Fibroblast of villous mesenchyme (primary cell): ENCODE measurements around the gene RAPGEF1. TPM values are rescaled to one million over a fixed set of nuclear protein-coding genes. Genes with fewer than 3 reads are reported as not detected.

ENCODE experiments used
- DNase-seq: peaks from one replicate; pipeline ENCODE4 v3.0.0-alpha.2; 2010; ENCODE audit warnings: low read depth
- H3K4me3 ChIP-seq: 2 replicates; pipeline ENCODE4 v1.5.1; 2011; ENCODE audit warnings: low read depth, mild to moderate bottlenecking, low read length
- CTCF ChIP-seq: IDR thresholded peaks from 2 replicates; pipeline ENCODE4 v1.5.1; 2012; ENCODE audit warnings: low read depth, mild to moderate bottlenecking, low read length; ENCODE audit not compliant: insufficient read depth
- total RNA-seq: library from RNA; depleted of rRNA; stranded (reverse); fragments of >200 nt; gene quantifications from 2 replicates; pipeline ENCODE4 v1.2.3, GENCODE V29; 2012

RAPGEF1 gene
- total RNA-seq, 1 donor = 22.9 TPM

- TF ChIP-seq CTCF = no peak
- H3K4me3 ChIP-seq = no peak overlapping the region
- DNase-seq = no peak
These were observed 112.0 kb downstream of the RAPGEF1 start for GRCh38 chr9:131627648-131628458.

GRCh38 chr9:131627326-131627647, 112.6 kb downstream of the RAPGEF1 start:
- no peak overlapping the region for H3K4me3 ChIP-seq
- no peak for TF ChIP-seq CTCF
- no peak for DNase-seq

- no peak overlapping the region for H3K4me3 ChIP-seq
- DNase-seq = no peak
- TF ChIP-seq CTCF = no peak
These were observed 113.8 kb downstream of the RAPGEF1 start for GRCh38 chr9:131625790-131626670.

GRCh38 chr9:131625508-131625787, 114.4 kb downstream of the RAPGEF1 start:
- TF ChIP-seq CTCF = no peak
- DNase-seq = no peak
- H3K4me3 ChIP-seq = no peak overlapping the region

GRCh38 chr9:131624636-131625507, 115.0 kb downstream of the RAPGEF1 start:
- H3K4me3 ChIP-seq = no peak overlapping the region
- no peak for DNase-seq
- TF ChIP-seq CTCF = no peak

- no peak for TF ChIP-seq CTCF
- no peak for DNase-seq
These were observed 116.1 kb downstream of the RAPGEF1 start for GRCh38 chr9:131623655-131624330.

More at GRCh38 chr9:131623655-131624330, 116.1 kb downstream of the RAPGEF1 start:
- no peak overlapping the region for H3K4me3 ChIP-seq
